B cell (primary cell): ENCODE results near the gene FOXN3. TPM values are rescaled to one million over a fixed set of nuclear protein-coding genes. Genes with fewer than 3 reads are reported as not detected.

Source experiments
- ATAC-seq: fragments of 200-7000 bp; cut with Tn5 transposase; one replicate; pipeline ENCODE4 v1.10.0; 2021; ENCODE audit warnings: low read depth, mild to moderate bottlenecking, moderate number of reproducible peaks, moderate library complexity
- CTCF ChIA-PET: fragments of 350-600 bp; sonication (Branson Sonifier 250); formaldehyde crosslinking; loops from one replicate; lab custom pipeline; 2021; ENCODE audit warnings: antibody characterized with exemption, inconsistent platforms; lab: Charles Lee
- POLR2A ChIA-PET: fragments of 350-600 bp; sonication (Branson Sonifier 250); formaldehyde crosslinking; loops from one replicate; lab custom pipeline; 2021; ENCODE audit warnings: antibody characterized with exemption; lab: Charles Lee
- DNase-seq: peaks from one replicate; pipeline ENCODE4 v3.0.0; 2013
- H2AFZ ChIP-seq: 2 replicates; pipeline ENCODE4 v1.6.1; 2012; ENCODE audit warnings: mild to moderate bottlenecking, low read depth, low read length; ENCODE audit not compliant: insufficient read depth, poor library complexity, severe bottlenecking
- H3K27ac ChIP-seq, 2 donors: 1 replicate in 1 of 2; 2 replicates in 1 of 2; pipeline ENCODE4 v1.5.1; 2012 to 2013; ENCODE audit warnings: low read length in 2 of 2, mild to moderate bottlenecking in 2 of 2, moderate library complexity in 1 of 2
- H3K27me3 ChIP-seq, 4 experiments: fragments of 200-600 bp in 1 of 4; sonication (generic) in 1 of 4; replicated peaks in 1 of 4; 1 replicate in 2 of 4; 2 replicates in 2 of 4; pipeline versions ENCODE4 v1.6.1 to v1.7.0; 2013 to 2016; ENCODE audit warnings: low read length in 3 of 4, mild to moderate bottlenecking in 2 of 4, mixed read lengths in 1 of 4, moderate library complexity in 1 of 4; ENCODE audit not compliant: insufficient read depth in 4 of 4, control insufficient read depth in 3 of 4; ENCODE audit errors: control extremely low read depth in 1 of 4
- H3K36me3 ChIP-seq, 2 experiments: replicated peaks in 1 of 2; 1 replicate in 1 of 2; 2 replicates in 1 of 2; pipeline versions ENCODE4 v1.6.1 to v1.7.1; 2013; ENCODE audit warnings: low read length in 1 of 2; ENCODE audit not compliant: insufficient read depth in 2 of 2, control insufficient read depth in 1 of 2; ENCODE audit errors: control extremely low read depth in 1 of 2, extremely low read depth in 1 of 2
- H3K4me1 ChIP-seq, 2 donors: fragments of 200-600 bp in 1 of 2; sonication (generic) in 1 of 2; 1 replicate in 1 of 2; 2 replicates in 1 of 2; pipeline versions ENCODE4 v1.5.1 to v1.6.1; 2013 to 2017; ENCODE audit warnings: low read length in 2 of 2; ENCODE audit not compliant: control insufficient read depth in 2 of 2, insufficient read depth in 2 of 2
- H3K4me2 ChIP-seq: replicated peaks from 2 replicates; pipeline ENCODE3; 2012; ENCODE audit warnings: mild to moderate bottlenecking, low read depth, low read length; ENCODE audit not compliant: poor library complexity, severe bottlenecking
- H3K4me3 ChIP-seq, 5 experiments: fragments of 200-600 bp in 1 of 5; sonication (generic) in 1 of 5; 1 replicate in 3 of 5; 2 replicates in 2 of 5; pipeline versions ENCODE4 v1.5.1 to v1.7.0; 2011 to 2016; ENCODE audit warnings: low read length in 4 of 5, mild to moderate bottlenecking in 4 of 5, low read depth in 2 of 5, control low read depth in 1 of 5, moderate library complexity in 1 of 5; ENCODE audit not compliant: insufficient read depth in 1 of 5; ENCODE audit errors: control extremely low read depth in 1 of 5, extremely low read depth in 1 of 5
- H3K79me2 ChIP-seq: fragments of 200-600 bp; sonication (generic); one replicate; pipeline ENCODE4 v1.6.0; 2016; ENCODE audit warnings: low read length; ENCODE audit not compliant: control insufficient read depth, insufficient read depth
- H3K9ac ChIP-seq: fragments of 200-600 bp; sonication (generic); 2 replicates; pipeline ENCODE4 v1.6.1; 2017; ENCODE audit warnings: mild to moderate bottlenecking, low read length, moderate library complexity
- H3K9me3 ChIP-seq, 3 donors: one replicate each; pipeline versions ENCODE4 v1.6.1 to v1.7.1; 2013; ENCODE audit warnings: low read length in 2 of 3; ENCODE audit not compliant: control insufficient read depth in 2 of 3, insufficient read depth in 1 of 3; ENCODE audit errors: control extremely low read depth in 1 of 3
- H4K20me1 ChIP-seq: 2 replicates; pipeline ENCODE4 v1.6.0; 2012; ENCODE audit warnings: mild to moderate bottlenecking, low read length; ENCODE audit not compliant: insufficient read depth, control insufficient read depth, poor library complexity, severe bottlenecking
- H3K27ac Mint-ChIP-seq: one replicate; pipeline ENCODE4 v1.8.0; 2021; ENCODE audit warnings: mixed read lengths
- H3K27me3 Mint-ChIP-seq: one replicate; pipeline ENCODE4 v1.8.0; 2021; ENCODE audit warnings: mixed read lengths
- H3K4me1 Mint-ChIP-seq: one replicate; pipeline ENCODE4 v1.8.0; 2021; ENCODE audit warnings: mixed read lengths
- H3K4me3 Mint-ChIP-seq: one replicate; pipeline ENCODE4 v1.8.0; 2021; ENCODE audit warnings: mixed read lengths
- H3K9me3 Mint-ChIP-seq: one replicate; pipeline ENCODE4 v1.8.0; 2022; ENCODE audit warnings: mixed read lengths; ENCODE audit not compliant: insufficient read depth
- CTCF ChIP-seq: fragments of 200-600 bp; IDR thresholded peaks from one replicate; pipeline ENCODE4 v1.8.0; 2022; ENCODE audit warnings: antibody characterized with exemption, mild to moderate bottlenecking
- EZH2 ChIP-seq: IDR thresholded peaks from 2 replicates; pipeline ENCODE4 v1.6.1; 2012; ENCODE audit warnings: borderline replicate concordance, low read depth, mild to moderate bottlenecking, moderate library complexity, low read length; ENCODE audit not compliant: insufficient read depth, poor library complexity, severe bottlenecking
- WGBS: methylation state at CpG from one replicate; pipeline ENCODE4 v1.1.5; 2013; ENCODE audit warnings: missing lambda C conversion rate; ENCODE audit not compliant: insufficient coverage; 5-methylcytosine and 5-hydroxymethylcytosine counted together
- intact Hi-C: fragments of 100-400 bp; cut with micrococcal nuclease; formaldehyde crosslinking; loops from one replicate; pipeline ENCODE4 v1.10.0; 2022
- polyA plus RNA-seq: library from polyadenylated mRNA; depleted of rRNA; stranded (reverse); fragments of >200 nt; gene quantifications from 2 replicates; pipeline ENCODE4 v1.2.3, GENCODE V29; 2012
- total RNA-seq, 2 donors: library from RNA; stranded (reverse); fragments of 120-200 nt in 1 of 2; gene quantifications; 1 replicate in 1 of 2; 2 replicates in 1 of 2; pipeline versions ENCODE4 v1.2.3 to v1.2.4, GENCODE V29; 2013 to 2022

Gene FOXN3
- total and polyA plus RNA-seq, 2 donors (not counting 1 experiment from before 2014, with no cell fraction given), result 80.6 to 98.2 TPM

GRCh38 chr14:89241934-89242651 is 174.9 kb downstream of the FOXN3 start:
- Histone ChIP-seq H4K20me1 (peaks cover 42% of the 10 kb centered on the region), H2AFZ (no peak overlapping the region), H3K27ac (no peak overlapping the region), H3K9me3 (no peaks in the 10 kb centered on the region), H3K9ac (no peak overlapping the region), H3K36me3 (peaks cover 0 to 6% of the 10 kb centered on the region in 2 experiments), H3K4me2 (no peak overlapping the region), H3K4me3 (no peak overlapping the region), H3K79me2 (peaks cover 90% of the 10 kb centered on the region), H3K27me3 (no peaks in the 10 kb centered on the region), H3K4me1 (peaks cover 31 to 37% of the 10 kb centered on the region in 2 donors)
- no peak overlapping the region for H3K4me3 Mint-ChIP-seq
- ChIA-PET POLR2A (interaction anchor here (0.9 kb wide), 1 partner anchor 377 kb away, joined by 3 read pairs; no protein-coding TSS in a partner anchor), CTCF (interaction anchor here (0.9 to 1.5 kb wide), 7 partner anchors 12 to 95 kb away, joined by 3 to 6 read pairs (median 3); no protein-coding TSS in a partner anchor)
- DNase-seq, result no peak
- no peaks in the 10 kb centered on the region for H3K27me3 Mint-ChIP-seq
- no peaks in the 10 kb centered on the region for H3K9me3 Mint-ChIP-seq
- peaks cover 53% of the 10 kb centered on the region for H3K4me1 Mint-ChIP-seq
- TF ChIP-seq EZH2, result no peak
- no peak for TF ChIP-seq CTCF
- ATAC-seq, result no peak
- 75% methylated on average over 2 of the region's 8 CpGs for WGBS
- intact Hi-C loops, result loop anchor here (1.0 to 5.0 kb wide), 3 partner anchors 60 to 525 kb away; no protein-coding TSS in a partner anchor
- H3K27ac Mint-ChIP-seq, result no peak overlapping the region

GRCh38 chr14:89241257-89241656 is 175.8 kb downstream of the FOXN3 start:
- Histone ChIP-seq H2AFZ (no peak overlapping the region), H3K79me2 (peaks cover 92% of the 10 kb centered on the region), H3K36me3 (peaks cover 0 to 6% of the 10 kb centered on the region in 2 experiments), H3K4me3 (no peak overlapping the region), H3K4me1 (peaks cover 31 to 37% of the 10 kb centered on the region in 2 donors), H3K27me3 (no peaks in the 10 kb centered on the region), H3K9me3 (peaks cover 0 to under 1% (median 0%) of the 10 kb centered on the region in 3 donors), H3K27ac (no peak overlapping the region), H4K20me1 (peaks cover 42% of the 10 kb centered on the region), H3K9ac (no peak overlapping the region), H3K4me2 (no peak overlapping the region)
- ATAC-seq (no peak), DNase-seq (peak; percentile 43)
- H3K4me1 Mint-ChIP-seq, result peaks cover 57% of the 10 kb centered on the region
- H3K27me3 Mint-ChIP-seq, result no peaks in the 10 kb centered on the region
- CTCF ChIA-PET, result interaction anchor here (0.9 to 1.5 kb wide), 2 partner anchors 44 to 61 kb away, joined by 3 read pairs; no protein-coding TSS in a partner anchor
- intact Hi-C loops, result loop anchor here (5.0 kb wide), 2 partner anchors 61 to 526 kb away; no protein-coding TSS in a partner anchor
- WGBS, result 67% methylated on average over 2 of the region's 4 CpGs
- H3K9me3 Mint-ChIP-seq, result no peaks in the 10 kb centered on the region
- POLR2A ChIA-PET, result no interaction called here
- H3K4me3 Mint-ChIP-seq, result no peak overlapping the region
- TF ChIP-seq EZH2 (no peak), CTCF (no peak)
- H3K27ac Mint-ChIP-seq, result peak overlapping the region; percentile 0
